Measurements from ENCODE around the gene TCIRG1. TPM values are rescaled to one million over a fixed set of nuclear protein-coding genes. Genes with fewer than 3 reads are reported as not detected.

The TCIRG1 gene
- total RNA-seq, 1 donor from 2014 or later, result 156 TPM

- peak overlapping the region; percentile 65 for H3K4me3 ChIP-seq (ENCODE audit: low read depth, low read length)
- no peak for TF ChIP-seq CTCF (conservative IDR thresholded peaks at IDR 0.05; ENCODE audit: low read depth, low read length)
- no peak for DNase-seq (ENCODE audit: low read depth)
Measured at GRCh38 chr11:68002938-68003845, 35.6 kb upstream of the TCIRG1 start.

- DNase-seq (ENCODE audit: low read depth), result no peak
- TF ChIP-seq CTCF (conservative IDR thresholded peaks at IDR 0.05; ENCODE audit: low read depth, low read length), result no peak
Measured at GRCh38 chr11:68003846-68004550, 34.8 kb upstream of the TCIRG1 start, which contains the start of gene UNC93B1. UNC93B1 (minus strand) TSS chr11:68004097; CDS start chr11:68004043, 54 bp downstream.

GRCh38 chr11:68004551-68005335 is 34.1 kb upstream of the TCIRG1 start:
- DNase-seq (ENCODE audit: low read depth), result no peak
- no peak for TF ChIP-seq CTCF (conservative IDR thresholded peaks at IDR 0.05; ENCODE audit: low read depth, low read length)
- peak overlapping the region; percentile 65 for H3K4me3 ChIP-seq (ENCODE audit: low read depth, low read length)

More at GRCh38 chr11:68003846-68004550, 34.8 kb upstream of the TCIRG1 start, which contains the start of gene UNC93B1:
- H3K4me3 ChIP-seq (ENCODE audit: low read depth, low read length), result peak within 1 kb of the TSS; percentile 65

- no peak for TF ChIP-seq CTCF (conservative IDR thresholded peaks at IDR 0.05; ENCODE audit: low read depth, low read length)
Measured at GRCh38 chr11:68006606-68007166, 32.1 kb upstream of the TCIRG1 start.

GRCh38 chr11:68007498-68008380 is 31.1 kb upstream of the TCIRG1 start:
- no peak for DNase-seq (ENCODE audit: low read depth)
- no peak overlapping the region for H3K4me3 ChIP-seq (ENCODE audit: low read depth, low read length)
- TF ChIP-seq CTCF (conservative IDR thresholded peaks at IDR 0.05; ENCODE audit: low read depth, low read length), result no peak

More at GRCh38 chr11:68006606-68007166, 32.1 kb upstream of the TCIRG1 start:
- no peak overlapping the region for H3K4me3 ChIP-seq (ENCODE audit: low read depth, low read length)
- DNase-seq (ENCODE audit: low read depth), result no peak
